Measurements from ENCODE around the gene FOXS1. TPM values are rescaled to one million over a fixed set of nuclear protein-coding genes. Genes with fewer than 3 reads are reported as not detected.

The FOXS1 gene
- total RNA-seq, 4 donors from 2014 or later: 3.0 to 11.8 (median 8.0) TPM

- TF ChIP-seq EP300 (IDR thresholded peaks at IDR 0.05) (no peak), POLR2A (IDR thresholded peaks at IDR 0.05) (no peak)
- TF ChIP-seq, protein P1, sequence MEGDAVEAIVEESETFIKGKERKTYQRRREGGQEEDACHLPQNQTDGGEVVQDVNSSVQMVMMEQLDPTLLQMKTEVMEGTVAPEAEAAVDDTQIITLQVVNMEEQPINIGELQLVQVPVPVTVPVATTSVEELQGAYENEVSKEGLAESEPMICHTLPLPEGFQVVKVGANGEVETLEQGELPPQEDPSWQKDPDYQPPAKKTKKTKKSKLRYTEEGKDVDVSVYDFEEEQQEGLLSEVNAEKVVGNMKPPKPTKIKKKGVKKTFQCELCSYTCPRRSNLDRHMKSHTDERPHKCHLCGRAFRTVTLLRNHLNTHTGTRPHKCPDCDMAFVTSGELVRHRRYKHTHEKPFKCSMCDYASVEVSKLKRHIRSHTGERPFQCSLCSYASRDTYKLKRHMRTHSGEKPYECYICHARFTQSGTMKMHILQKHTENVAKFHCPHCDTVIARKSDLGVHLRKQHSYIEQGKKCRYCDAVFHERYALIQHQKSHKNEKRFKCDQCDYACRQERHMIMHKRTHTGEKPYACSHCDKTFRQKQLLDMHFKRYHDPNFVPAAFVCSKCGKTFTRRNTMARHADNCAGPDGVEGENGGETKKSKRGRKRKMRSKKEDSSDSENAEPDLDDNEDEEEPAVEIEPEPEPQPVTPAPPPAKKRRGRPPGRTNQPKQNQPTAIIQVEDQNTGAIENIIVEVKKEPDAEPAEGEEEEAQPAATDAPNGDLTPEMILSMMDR (IDR thresholded peaks at IDR 0.05): no peak
- no peaks in the 10 kb centered on the region for H3K27me3 ChIP-seq
- no peaks in the 10 kb centered on the region for H3K36me3 ChIP-seq
- peaks cover 0 to 27% (median 0%) of the 10 kb centered on the region in 4 donors for H3K4me1 ChIP-seq
- DNase-seq (ENCODE audit: low spot score in 2 of 2): no peak
- no peak overlapping the region for H3K27ac ChIP-seq
- no peaks in the 10 kb centered on the region for H3K9me3 ChIP-seq
- no peak overlapping the region for H3K4me3 ChIP-seq
Measured at GRCh38 chr20:31813611-31814010, 31.8 kb downstream of the FOXS1 start.

GRCh38 chr20:31811796-31812728, 33.3 kb downstream of the FOXS1 start:
- 44 to 53% methylated on average over 15 of the region's 15 CpGs for WGBS, 2 donors
- TF ChIP-seq POLR2A (IDR thresholded peaks at IDR 0.05): no peak
- no peak for TF ChIP-seq EP300 (IDR thresholded peaks at IDR 0.05)
- TF ChIP-seq, protein P1 (IDR thresholded peaks at IDR 0.05): no peak
- H3K36me3 ChIP-seq: no peaks in the 10 kb centered on the region
- peak overlapping the region in 2 of 4 donors; percentile 2 to 62 for H3K27ac ChIP-seq
- H3K9me3 ChIP-seq: no peaks in the 10 kb centered on the region
- H3K4me1 ChIP-seq: peaks cover 0 to 27% (median 0%) of the 10 kb centered on the region in 4 donors
- no peak overlapping the region for H3K4me3 ChIP-seq
- DNase-seq (ENCODE audit: low spot score in 2 of 2): no peak
- no peaks in the 10 kb centered on the region for H3K27me3 ChIP-seq

DNA sequence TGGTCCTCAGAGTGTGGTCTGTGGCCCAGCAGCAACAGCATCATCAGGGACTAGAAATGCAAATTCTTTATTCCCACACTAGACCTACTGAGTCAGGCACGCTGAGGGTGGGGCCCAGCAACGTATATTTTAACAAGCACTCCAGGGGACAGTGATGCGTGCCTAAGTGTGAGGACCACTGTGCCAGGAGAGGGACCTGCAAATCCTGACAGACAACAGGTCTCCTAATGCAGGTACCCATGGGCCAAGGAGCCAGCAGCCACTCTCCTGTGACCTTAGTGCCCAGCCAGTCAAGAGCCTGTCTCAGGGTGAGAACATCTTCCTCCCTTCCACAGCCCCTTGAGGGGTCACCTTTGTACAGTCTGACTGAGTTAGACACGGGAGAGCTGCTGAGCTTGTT, 34.2 kb downstream of the FOXS1 start:
- Histone ChIP-seq H3K27ac (peak overlapping the region in 1 of 4 donors; percentile 62), H3K36me3 (no peaks in the 10 kb centered on the region), H3K27me3 (no peaks in the 10 kb centered on the region), H3K4me3 (no peak overlapping the region), H3K4me1 (peaks cover 0 to 27% (median 0%) of the 10 kb centered on the region in 4 donors), H3K9me3 (no peaks in the 10 kb centered on the region)
- DNase-seq (ENCODE audit: low spot score in 2 of 2): no peak
- TF ChIP-seq EP300 (IDR thresholded peaks at IDR 0.05): no peak
- no peak for TF ChIP-seq POLR2A (IDR thresholded peaks at IDR 0.05)
- TF ChIP-seq, protein P1 (IDR thresholded peaks at IDR 0.05): no peak
- 79 to 91% methylated on average over 4 of the region's 4 CpGs for whole genome bisulfite sequencing, 2 donors

GRCh38 chr20:31809661-31810060, 35.7 kb downstream of the FOXS1 start:
- Histone ChIP-seq H3K4me1 (peaks cover 0 to 15% (median 0%) of the 10 kb centered on the region in 4 donors), H3K36me3 (no peaks in the 10 kb centered on the region), H3K9me3 (no peaks in the 10 kb centered on the region), H3K4me3 (no peak overlapping the region), H3K27me3 (no peaks in the 10 kb centered on the region), H3K27ac (peak overlapping the region in 1 of 4 donors; percentile 60)
- DNase-seq (ENCODE audit: low spot score in 2 of 2): no peak
- WGBS, 2 donors: 46 to 60% methylated on average over 3 of the region's 3 CpGs
- TF ChIP-seq EP300 (IDR thresholded peaks at IDR 0.05) (no peak), POLR2A (IDR thresholded peaks at IDR 0.05) (no peak)
- TF ChIP-seq, protein P1 (IDR thresholded peaks at IDR 0.05): no peak

- Histone ChIP-seq H3K4me1 (peaks cover 0 to 15% (median 0%) of the 10 kb centered on the region in 4 donors), H3K9me3 (no peaks in the 10 kb centered on the region), H3K4me3 (no peak overlapping the region), H3K27me3 (no peaks in the 10 kb centered on the region), H3K27ac (no peak overlapping the region), H3K36me3 (no peaks in the 10 kb centered on the region)
- 73 to 75% methylated on average over 3 of the region's 3 CpGs for WGBS, 2 donors
- TF ChIP-seq EP300 (IDR thresholded peaks at IDR 0.05): no peak
- DNase-seq (ENCODE audit: low spot score in 2 of 2): no peak
Measured at GRCh38 chr20:31808481-31808880, 36.9 kb downstream of the FOXS1 start.

All from tibial nerve (tissue), 4 donors.